NK-92 treated with Interleukin-12 subunit alpha and Interleukin-12 subunit beta, amount 100 ng/mL, for 24 hours (cell line): Measurements from ENCODE around the gene TRPM3.

Experiments used
- DNase-seq: peaks from one replicate; lab custom pipeline; 2025; lab: John Stamatoyannopoulos, UW

The TRPM3 gene

DNA sequence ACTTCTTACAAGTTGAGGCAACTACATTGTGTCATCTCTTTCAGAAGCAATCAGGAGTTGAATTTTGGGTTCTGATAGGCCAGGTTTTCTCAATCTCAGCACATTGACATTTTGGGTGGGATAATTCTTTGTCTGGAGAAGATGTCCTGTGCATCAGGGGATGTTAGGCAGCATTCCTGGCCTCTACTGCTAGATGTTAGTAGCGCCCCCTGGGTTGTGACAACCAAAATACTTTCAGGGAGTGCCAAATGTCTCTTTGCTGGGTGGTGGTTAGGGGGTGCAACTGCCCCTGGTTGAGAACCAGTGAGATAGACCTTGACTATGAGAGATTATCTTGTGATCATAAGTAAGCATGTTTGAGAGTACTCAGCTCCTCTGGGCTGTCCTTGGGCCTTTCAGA lies 542.7 kb downstream of the TRPM3 start:
- no peak for DNase-seq

DNA sequence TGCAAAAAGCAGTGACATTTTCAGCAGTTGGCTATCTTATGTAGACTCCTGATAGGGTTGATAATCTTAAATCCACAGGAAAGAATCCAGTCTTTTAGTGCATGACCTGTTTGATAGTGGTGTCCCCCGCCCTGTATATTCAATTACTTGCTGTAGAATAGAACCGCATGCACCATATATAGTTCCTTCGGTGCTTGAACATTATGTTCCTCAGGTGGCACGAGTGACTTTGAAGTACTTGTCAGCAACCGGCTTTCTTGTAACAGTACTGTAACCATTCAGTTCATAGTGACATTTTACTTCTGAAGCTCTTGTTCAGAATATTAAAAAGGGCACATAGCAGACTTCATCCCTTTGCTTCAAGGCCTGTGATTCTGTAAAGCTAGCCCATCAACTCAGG lies 543.8 kb downstream of the TRPM3 start:
- DNase-seq = no peak

DNA sequence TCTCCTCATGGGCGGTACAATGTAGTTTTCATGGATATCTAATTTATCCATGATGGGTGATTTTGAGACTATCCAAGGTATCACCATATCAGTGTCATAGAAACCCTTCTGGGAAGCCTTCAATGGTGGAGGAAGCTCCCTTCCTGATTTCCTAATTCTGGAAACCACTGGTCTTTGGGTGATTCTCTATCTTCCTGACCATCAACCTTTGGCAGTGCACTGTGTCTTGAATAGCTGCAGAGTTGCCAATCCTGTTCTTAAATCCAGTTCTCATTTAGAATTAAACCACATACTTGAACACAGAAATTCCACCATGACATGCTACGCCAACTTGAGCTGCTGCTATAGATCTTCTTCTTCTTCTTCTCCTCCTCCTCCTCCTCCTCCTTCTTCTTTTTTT lies 545.3 kb downstream of the TRPM3 start:
- DNase-seq = no peak

DNA sequence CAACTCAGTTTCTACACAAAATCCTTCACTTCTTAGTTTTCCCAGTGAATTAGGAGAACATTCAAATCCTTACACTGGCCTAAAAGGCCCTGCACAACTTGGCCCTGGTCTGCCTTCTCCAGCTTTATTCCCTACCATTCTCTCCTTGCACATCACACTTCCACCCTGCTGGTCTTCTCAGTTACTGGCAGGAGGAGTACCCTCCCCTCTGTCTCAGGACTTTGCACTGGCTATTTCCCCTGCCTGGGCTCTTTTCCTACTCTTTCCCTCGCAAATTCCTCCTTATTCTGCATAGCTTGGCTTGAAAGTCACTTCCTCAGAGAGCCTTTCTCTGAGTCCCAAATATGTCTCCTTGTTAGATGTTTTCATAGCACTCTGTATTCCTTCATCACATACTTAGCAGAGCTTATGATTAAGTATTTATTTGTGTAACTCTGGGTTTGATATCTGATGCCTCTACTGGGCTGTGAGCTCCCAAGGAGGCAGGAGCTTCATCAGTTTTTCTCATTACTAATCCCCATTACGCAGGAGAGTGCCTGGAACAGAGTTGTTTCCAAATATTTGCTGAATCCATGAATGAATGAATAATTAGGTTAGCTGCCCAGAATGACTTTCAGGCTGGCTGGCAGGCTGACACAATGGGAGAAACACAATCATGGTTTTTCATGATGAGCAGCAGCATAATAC lies 547.1 kb downstream of the TRPM3 start:
- DNase-seq = no peak

DNA sequence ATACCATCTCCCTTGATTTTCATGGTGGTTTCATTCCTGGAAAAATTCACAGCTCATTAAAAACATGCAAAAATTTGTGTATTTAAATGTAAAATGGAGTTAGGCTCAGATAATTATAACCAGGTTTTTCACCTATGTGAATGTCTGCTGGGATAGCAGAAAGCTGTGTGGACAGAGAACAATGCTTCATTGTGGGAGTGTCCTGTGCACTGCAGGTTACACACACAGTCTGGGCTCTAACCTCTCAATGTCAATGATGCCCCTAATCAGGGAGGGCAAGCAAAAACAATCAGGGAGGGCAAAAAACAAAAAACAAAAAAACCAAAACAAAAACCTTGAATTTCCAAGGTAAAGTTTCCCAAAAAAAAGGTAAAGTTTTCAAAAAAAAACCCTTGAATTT lies 548.1 kb downstream of the TRPM3 start:
- no peak for DNase-seq

DNA sequence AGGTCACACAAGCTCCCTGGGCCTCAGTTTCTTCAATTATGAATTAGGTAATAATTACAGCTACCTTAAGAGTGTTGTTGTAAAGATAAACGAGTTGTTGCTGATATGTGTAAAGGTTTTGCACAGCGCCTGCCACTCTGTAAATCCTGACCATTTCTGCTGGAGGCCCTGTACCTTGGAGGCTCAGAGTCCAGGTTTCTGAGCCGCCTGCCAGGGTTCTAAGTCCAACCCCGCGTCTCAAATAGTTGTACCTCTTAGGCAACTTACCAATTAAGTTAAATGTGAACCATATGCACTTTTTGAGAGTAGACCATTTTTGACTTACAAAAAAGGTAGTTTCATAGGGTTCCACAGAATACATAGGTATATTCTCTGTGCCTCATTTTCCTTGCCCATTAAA lies 550.2 kb downstream of the TRPM3 start:
- DNase-seq = no peak

DNA sequence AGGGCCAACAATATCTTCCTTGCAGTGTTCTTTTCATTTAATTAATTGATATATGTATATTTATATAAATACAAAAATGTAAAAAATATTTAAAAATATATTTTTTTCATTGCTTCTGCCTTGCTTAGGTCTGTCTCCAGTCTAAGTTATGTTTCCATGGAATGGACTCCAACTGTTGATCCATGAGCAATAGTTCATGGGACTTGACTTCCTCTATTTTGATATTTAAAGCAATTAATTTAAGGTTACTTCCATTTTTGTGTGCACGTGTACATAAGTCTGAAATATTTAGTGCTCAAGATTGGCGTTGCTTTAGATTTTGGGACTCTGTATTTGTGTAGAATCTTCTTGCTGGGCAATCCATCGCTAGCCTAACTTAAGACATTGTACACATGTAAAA lies 551.6 kb downstream of the TRPM3 start:
- DNase-seq = no peak

DNA sequence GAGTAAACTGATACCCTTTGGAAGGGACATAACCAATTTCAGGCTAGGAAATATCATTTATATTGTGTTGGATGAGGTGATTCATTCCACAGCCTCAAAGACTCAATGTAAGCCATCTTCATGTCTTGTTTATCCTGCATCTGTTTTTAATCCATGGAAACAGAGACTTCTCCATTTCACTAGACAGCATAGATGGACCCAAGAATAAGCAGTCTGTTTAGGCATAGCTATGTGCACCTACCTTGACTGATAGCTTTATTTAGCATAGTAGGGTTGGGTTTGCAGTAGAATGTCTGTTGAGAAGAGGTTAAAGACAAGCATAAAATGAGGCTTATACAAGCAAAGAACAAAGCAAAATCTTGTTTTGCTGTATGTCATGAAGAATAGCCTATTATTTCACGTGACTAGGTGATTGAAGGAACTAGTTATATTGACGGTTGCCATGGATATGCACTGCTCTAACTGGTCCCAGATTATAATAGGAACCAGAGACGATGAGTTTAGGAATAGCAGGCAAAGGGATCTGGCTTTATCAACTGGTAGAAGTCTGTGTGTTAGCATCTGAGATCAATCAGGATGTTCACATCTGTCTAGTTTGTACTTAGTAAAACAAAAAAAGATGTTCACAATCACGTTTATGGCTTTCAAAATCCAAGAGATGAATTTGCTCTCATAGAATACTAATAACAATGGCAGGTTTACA lies 552.2 kb downstream of the TRPM3 start:
- DNase-seq = no peak

DNA sequence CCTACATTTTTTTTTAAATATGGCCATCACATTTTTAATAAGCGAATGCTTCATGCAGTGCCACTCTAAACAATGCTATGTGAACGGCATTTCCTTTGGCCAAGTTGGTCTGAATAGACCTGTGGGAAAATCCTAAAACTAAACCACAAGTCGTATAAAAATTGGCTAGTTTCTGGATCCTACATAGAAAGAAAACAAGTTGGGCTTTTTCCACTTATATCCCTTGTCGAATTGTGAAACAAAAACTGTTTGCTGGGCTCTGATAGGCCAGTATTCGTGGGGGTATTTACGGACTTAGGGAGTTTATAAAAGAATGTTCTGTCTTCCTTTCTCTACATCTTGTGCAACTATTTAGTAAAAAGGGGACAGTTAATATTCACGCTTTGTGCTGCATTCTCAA lies 553.9 kb downstream of the TRPM3 start:
- DNase-seq = no peak

DNA sequence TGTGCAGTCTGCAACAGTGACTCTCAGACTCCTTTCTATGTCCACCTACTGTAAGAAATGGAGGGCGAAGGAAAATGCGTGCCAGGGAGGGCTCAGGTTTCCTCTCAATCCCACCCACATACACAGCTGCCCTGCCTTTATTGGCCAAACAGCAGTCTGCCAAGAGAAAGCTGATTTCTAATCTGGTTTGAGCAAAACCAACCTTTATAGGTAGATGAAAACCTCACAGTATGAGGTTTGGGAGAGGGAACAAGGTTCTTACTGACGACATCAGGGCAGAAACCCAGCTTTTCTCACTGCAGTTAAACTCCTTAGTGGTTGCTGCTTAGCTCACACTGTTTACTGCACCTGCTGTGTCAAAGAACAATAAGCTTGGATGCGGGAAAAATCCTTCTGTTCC lies 554.7 kb downstream of the TRPM3 start:
- DNase-seq = no peak

DNA sequence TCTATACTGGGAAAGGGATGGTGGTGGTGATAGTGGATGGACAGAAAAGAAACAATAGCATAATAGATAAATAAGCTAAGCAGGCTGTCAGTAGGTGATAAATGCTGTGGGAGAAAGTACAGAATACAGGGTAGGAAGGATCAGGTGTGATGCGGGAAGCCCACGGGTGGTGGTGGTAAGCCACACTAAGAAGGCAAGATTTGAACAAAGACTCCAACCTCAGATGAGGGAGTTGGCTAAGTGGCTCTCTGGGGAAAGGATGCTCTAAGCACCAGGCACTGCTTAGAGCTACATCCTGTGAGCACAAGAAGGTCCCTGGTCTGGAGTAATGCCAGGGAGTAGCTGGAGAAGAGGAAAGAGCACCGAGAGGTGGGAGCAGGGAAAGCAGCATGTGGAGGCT lies 555.4 kb downstream of the TRPM3 start:
- DNase-seq = no peak

DNA sequence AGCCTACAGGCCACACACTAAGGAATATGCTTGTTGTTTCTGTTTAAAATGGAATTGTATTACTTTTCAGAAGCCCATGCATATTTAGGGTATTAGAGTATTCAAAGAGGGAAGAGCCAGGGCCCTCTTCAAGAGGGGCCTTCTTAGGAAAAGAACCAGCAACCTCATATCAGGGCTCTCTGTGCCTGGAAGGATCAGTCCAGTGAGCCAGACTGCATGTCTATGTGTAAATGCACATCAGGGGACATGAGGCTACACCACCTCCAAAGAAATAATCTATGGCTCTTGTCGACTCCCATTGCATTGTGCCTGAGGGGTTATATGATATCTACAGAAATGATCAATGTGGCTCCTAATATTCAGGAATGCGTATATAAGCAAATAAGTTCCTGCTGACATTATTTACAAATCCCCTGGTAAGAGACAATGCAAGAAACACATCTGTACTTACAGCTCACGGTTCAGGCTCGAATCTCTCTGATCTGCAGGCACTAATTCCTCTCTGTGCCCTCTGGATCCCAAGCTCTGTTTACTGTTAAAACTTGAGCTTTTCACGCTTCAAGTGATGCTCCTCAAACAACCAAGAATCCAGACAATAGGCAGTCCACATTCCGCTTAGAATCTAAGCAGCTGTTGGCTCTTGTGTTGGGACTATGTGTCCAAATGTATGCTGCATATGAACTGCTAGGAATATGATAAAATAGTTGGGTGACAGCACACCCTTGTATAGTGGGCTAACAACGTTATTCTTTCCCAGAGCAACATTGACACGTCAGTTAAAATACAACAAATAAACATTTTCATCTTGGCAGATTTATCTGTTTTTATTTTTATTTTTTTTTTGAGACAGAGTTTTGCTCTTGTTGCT lies 556.7 kb downstream of the TRPM3 start:
- DNase-seq = no peak

DNA sequence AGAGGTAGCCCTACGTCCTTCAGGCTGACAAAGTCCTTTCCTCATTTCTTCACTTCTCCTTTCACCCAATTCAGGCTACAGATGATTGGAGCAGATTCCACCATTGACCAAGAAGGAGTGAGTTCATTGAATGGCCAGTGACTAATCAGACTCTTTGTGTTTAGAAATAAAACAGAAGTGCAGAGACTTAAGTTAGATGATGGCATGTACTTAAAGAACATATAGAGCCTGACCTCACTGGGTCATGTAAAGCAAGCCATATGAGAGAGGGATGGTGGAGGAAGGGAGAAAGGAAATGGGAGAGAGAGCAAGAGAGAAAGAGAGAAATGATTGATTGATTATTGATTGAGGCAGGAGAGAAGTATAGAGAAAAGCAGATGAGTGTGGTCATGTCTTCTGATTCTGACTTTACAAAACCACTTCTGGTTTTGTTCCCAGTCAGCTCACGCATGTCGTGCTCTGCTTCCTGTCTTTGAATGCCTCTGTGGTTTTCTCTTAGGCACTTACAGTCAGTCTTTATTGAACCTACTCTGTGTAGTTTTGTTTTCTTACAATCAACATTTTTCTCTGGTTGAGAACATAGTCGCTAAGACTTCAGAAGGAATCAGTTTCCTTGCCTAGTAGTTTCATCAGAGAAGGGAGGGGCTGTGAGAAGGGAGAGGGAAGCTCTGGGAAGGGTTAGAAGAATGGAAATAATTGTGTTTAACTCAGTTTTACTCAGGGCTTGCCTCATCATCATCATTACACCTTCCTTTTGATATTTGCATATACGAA lies 557.8 kb downstream of the TRPM3 start:
- no peak for DNase-seq

DNA sequence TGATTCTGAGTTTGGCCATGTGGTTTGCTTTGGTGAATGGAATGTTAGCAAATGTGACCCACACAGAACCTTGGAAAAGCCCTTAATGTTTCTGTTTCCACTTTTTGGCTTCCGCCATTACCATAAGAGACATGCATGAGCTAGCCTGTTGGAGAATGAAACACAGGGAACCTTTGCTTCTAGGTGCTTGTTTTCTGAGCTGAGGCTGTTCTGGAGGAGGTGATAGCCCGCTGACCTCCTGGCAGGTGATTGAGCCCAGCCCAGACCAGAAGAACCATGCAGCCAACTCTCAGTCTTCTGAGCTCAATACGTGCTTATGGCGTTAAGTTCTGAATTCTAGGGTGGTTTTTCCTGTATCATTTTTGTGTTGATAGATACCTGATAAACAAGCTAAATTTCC lies 558.4 kb downstream of the TRPM3 start:
- DNase-seq = no peak

DNA sequence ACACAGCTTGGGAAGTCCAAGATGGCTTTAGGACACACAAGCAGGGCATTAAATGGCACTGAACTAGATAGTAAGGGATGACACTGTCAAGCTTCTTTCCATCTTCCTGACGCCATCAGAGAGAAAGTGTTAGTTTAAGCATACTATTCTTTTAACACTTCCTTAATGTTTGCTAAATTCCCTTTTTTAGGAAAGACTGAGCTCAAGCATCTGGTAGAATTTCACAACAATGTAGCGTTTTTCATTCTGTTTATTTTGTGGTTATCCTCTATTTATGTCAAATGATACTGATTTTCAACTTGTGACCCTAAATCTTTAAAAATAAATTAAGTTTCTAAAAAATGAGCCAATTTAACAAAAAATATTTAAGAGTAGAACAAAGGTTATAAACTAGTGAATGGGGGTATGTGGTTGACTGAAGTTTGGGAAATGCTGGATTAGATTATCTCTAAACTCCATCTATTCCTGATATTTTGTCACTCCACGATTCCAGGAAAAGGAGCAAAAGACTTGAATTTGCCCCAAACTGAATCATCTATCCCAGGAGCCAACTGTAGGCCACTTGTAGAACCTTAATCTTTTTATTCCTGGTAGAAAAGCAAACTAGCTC lies 559.5 kb downstream of the TRPM3 start:
- no peak for DNase-seq

DNA sequence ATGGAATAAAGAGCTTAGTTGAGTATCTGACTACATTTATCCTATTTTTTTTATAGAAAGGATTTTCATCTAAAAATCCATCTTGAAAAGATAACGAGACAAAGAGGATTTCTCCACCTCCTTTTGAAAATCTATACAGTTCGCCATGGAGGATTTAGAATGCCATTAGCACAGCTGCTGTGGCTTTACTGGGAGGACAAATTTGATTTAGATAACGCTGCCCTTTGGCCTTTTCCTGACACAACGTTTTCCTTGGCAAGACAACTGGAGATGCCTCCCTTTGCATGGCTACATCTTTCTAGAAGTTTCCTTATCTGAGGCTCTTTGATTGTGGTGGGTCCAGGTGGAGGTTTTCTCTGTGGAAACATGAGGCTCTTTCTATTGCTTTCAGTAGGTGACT lies 560.3 kb downstream of the TRPM3 start:
- DNase-seq = no peak

DNA sequence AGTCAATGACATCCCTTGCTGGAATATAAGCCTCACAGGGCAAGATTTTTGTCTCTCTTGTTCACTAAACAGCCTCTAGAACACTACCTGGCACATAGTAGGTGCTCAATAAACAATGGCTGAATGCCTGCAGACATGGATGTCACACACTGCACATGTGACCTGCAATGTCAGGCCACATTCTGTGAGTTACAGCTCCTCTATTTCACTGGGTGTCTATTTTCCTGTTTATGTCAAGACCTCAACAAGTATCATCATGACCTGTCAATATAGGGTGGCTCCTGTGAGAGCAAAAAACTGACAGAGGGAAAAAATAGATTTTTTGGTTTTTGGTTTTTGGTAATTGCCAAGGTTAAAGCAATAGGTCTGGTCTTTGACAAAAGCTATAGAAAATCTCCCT lies 562.3 kb downstream of the TRPM3 start:
- DNase-seq = no peak

DNA sequence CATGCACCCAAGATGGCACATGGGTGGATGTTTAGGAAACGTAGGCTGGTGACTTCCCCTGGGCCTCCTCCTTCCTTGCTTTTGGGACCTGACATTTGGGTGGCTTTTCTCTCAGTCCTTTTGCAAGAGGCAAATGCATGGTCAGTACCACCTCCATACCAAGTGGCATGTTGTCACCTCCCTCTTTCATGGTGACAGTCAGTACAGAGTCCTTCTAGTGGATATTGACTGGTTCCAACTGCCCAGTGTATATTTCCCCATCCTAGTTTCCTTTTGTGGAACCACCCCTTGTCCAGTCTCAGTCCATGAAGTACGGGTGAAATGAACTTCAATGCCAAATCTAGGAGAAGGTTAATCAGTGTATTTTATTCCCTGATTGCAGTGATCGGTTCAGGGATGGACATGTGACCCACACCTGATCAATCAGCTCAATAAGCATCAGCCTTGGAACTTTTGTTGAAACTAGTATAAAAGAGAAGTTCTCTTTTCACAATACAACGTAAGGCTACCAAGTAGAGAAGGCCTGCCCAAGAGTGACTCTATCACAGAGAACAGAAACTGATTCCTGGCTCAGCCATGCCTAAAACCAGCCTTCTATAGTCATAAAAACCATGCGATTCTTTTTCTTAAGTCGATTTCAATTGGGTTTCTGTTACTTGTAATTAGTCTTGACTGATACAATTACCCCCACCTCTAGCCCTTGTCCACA lies 563.6 kb downstream of the TRPM3 start:
- DNase-seq = no peak

DNA sequence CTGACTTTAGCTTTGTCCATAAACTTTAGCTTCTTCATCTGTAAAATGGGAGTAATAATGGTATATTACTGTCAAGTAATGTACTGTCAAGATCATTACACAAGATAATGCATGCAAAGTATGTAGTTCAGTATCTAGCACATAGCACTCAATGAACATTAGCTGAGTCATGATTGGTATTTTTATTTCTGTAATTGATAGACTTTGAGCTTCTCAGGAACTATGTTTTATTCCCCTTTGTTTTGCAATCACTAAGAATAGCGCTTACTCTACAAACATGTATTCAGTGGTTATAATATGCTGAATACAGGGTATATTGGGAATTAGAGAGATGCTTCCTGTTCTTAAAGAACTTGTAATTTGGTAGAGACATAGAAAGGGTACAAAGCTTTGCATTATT lies 564.6 kb downstream of the TRPM3 start:
- no peak for DNase-seq

DNA sequence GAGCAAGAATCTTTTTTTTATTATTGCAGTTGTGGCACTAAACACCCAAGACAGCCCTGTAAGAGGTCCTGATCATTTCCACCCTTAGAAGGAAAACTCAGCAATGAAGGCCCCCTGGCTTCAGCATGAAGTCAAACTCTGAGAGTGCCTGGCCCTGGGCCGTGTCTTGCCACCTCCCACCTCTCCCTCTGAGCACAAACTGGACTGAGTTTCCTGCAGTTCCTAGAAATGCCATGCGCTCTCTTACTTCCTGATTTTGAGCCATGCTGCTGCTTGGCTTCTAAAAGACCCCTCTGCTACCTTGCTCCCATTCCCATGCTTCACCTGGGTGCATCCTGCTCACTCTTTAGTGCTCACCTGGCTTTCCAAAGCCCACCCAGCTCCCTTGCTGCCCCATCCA lies 566.5 kb downstream of the TRPM3 start:
- no peak for DNase-seq
